Iris pigment epithelial cell (primary cell): ENCODE measurements around the gene POLR1B.
"Not testable (repeated sequence)": the region's sequence is repeated elsewhere in the genome, so short reads cannot be mapped to it uniquely, and the experiment has no call there.

Experiments used
- DNase-seq: peaks from one replicate; pipeline ENCODE4 v3.0.0-alpha.2; 2011; ENCODE audit warnings: low read depth

POLR1B gene

DNA sequence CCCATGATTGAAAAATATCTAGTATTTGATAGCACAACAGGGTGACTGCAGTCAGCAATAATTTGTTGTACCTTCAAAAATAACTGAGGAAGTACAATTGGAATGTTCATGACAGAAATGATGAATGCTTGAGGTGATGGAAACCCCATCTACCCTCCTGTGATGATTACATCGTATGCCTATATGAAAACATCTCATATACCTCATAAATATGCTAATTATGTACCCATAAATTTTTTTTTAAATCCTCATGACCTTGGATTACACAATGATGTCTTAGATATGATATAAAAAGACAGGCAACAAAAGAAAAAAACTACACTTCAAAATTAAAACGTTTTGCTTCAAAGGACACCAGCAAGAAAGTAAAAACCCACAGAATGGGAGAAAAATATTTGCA lies 1.4 kb upstream of the POLR1B start:
- DNase-seq: no peak

DNA sequence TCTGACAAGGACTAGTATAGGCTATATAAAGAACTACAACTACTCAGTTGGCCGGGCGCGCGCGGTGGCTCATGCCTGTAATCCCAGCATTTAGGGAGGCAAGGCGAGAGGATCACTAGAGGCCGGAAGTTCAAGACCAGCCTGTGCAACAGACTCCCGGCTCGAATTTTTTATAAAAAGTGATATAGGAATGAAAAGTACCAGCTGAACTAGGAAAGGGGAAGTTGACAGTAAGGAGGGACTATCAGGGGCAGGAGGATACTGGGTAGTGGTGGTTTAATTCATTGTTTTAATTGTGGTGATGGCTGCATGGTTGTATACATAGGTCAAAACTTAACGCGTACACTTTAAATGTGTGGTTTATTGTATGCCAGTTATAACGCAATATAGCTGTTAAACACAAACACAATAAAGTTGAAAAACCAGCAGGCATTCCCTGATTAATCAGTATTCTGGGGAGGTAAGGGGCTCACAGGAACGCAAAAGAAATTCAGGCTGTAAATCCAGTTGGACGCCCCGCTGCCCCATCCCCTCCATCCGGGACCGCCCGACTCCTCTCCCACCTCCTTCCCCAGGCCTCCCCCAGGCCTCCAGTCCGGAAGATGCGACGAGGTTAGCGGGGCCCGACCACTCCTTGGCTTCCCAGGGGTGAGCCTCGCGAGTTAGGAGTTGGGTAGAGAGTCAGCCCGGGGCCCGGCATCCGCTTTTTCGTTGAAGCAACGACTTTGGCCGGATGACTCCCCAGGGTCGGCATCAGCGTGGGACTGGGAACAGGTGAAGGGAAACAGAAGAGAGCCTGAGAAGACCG lies 746 bp upstream of the POLR1B start:
- DNase-seq: peak; percentile 59

DNA sequence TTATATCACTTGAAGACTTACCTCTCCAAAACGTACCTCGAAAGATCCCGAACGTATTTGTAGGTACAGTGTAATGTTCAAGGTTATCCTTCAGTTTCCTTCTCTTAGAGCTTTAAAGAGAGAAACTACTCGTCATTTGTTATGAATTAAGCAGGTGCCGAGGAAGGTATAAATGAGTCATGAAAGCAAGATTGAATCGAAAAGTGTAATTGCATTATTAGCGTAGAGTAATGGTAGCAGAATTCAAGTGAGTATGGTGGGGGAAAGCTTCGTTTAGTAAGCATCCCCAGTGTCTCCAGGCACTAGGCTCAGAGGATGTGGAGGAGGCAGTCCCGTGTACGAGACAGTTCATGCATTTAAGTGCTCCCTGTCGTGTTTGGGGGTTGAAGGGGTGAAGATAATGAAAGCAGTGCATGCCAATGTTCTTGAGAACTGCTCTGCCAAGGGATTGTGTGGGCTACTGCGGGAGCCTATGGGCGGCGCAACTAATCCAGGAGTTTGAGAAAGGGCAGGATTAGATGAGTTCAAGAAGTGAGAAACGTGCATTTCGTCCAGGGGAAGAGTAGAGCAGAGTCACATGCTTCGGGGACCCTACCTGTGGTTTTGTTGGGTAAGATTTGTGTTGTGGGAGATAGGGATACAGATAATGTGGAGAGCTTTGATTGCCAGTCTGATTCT lies 858 bp downstream of the POLR1B start:
- peak; percentile 26 for DNase-seq

DNA sequence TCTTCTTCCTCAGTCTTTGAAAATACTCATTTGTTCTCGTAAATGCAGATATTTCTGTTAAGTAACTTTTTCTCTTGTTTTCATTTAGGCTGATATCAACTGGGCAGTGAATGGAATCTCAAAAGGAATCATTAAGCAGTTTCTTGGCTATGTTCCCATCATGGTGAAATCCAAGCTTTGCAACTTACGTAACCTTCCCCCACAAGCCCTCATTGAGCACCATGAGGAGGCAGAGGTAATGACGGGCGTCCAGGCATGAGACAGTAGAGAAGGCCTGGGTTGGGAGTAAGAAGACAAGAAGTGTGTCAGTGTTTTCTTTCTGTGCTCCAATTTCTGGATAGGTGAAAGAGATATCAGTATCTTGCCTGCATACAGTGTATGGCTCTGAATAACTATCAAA lies 5.1 kb downstream of the POLR1B start:
- DNase-seq: peak; percentile 95

DNA sequence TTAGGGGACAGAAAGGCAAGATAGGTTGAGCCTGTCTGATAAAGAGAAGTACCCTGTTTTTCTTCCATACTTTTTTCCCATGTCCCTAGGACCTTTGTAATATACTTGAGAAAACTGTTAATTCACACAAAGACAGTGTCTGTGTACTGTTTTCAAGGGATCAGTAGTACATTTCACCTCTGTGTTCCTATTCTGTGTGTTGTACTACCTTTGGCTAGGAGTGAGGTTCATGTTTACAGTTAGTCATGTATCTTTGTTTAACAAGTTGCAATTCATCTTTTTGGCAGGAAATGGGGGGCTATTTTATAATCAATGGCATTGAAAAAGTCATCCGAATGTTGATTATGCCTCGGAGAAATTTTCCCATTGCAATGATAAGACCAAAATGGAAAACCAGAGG lies 6.7 kb downstream of the POLR1B start:
- DNase-seq: no peak

DNA sequence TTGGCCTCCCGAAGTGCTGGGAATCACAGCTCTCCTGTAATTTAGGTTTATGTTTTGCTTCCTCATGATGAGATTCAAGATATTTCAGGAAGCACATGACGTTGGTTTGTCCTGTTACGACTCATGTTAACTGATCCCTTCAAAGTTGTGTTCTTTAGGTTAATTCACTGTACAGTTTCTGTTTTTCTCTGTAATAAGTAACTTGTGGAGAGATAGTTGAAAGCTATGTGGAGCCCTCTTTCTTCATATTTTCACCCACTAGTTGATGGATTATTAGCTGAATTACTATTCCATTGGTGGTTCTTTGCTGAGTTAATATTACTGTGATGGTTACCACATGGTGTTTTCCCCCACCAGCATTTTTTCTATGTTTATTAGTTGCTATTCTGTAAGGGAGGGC lies 23.8 kb downstream of the POLR1B start:
- no peak for DNase-seq

DNA sequence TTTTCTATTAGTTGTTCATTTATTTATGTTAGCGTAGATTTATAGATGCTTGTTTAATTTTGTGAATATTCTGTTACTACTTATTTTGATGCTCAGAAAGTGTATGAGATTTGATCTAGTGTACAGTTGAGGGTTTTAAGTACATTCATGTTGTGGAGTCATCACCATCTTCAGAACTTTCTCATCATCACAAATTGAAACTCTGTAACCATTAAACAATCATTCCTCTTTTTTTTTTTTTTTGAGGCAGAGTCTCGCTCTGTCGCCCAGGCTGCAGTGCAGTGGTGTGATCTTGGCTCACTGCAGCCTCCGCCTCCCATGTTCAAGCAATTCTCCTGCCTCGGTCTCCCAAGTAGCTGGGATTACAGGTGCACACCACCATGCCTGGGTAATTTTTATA lies 24.2 kb downstream of the POLR1B start:
- not testable (repeated sequence) for DNase-seq

DNA sequence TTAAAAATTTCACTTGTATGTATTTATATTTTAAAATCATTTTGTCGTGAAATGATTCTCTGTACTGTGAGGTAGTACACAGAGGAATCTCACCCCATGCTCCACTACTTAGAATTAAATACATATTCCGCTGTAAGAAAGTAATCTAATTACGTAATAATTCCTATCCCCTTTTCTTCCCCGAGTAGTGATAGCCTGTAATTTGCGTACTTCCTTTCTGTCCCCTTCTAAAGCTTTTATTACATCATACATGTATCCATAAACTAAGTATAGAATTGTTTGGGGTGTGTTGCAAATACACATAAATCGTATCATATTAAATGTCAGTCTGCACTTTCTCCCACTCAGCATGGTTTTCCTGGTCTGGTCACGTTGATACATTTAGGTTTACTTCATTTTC lies 29.7 kb downstream of the POLR1B start:
- DNase-seq: no peak

DNA sequence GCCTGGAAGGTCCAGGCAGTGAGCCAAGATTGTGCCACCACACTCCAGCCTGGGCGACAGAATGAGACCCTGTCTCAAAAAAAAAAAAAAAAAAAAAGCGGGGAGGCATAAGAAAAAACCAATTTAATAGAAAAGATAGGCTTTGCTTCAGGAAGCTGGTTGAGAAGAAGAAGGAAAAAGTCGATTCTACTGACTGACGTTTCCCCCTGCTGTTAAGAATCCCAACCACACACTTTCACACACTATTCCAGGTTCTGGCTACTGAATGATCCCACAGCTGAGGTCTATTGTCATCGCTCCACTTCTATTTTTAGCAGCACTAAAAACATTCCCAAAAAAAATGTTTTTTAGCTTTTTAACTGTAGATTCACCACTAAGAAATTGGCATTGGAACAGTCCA lies 35.5 kb downstream of the POLR1B start:
- DNase-seq: no peak

DNA sequence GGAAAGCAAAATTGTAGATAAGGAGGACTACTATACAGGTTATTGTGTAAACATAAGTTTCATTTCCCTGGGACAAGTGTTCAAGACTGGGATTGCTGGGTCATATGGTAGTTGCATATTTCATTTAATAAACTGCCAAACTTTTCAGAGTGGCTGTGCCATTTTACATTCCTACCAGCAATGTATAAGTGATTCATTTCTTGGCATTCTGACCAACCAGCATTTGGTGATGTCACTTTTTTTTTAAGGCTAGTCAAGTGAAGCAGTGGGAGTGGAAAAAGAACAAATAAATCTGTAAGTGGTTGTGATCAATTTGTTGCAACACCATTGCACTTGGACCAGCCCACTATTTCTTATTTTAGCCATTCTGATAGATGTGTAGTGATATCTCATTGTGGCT lies 37.0 kb downstream of the POLR1B start:
- DNase-seq: peak; percentile 90

DNA sequence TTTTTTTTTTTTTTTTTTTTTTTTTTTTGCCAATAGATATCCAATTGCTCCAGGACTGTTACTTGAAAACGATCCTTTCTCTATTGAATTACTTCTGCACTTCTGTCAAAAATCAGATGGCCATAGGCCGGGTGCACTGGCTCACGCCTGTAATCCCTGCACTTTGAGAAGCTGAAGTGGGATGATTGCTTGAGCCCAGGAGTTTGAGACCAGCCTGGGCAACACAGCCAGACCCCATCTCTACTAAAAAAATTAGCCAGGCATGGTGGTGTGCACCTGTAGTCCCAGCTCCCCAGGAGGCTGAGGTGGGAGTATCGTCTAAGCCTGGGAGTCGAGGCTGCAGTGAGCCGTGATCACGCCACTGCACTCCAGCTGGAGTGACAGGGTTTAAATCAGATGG lies 37.8 kb downstream of the POLR1B start:
- DNase-seq: no peak

DNA sequence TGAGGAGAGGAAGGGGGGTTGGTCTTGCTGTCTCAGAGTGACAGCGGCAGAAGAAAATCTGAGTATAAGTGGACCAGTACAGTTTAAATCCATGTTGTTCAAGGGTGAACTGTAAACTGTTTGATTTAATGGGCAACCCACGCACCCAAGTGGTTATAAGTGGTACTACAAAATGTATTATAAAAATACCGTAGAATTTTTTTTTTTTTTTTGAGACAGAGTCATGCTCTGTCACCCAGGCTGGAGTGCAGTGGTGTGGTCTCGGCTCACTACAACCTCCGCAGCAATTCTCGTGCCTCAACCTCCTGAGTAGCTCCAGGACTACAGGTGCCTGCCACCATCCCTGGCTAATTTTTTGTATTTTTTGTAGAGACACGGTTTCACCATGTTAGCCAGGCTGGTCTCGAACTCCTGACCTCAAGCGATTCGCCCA lies 40.1 kb downstream of the POLR1B start:
- peak; percentile 60 for DNase-seq

DNA sequence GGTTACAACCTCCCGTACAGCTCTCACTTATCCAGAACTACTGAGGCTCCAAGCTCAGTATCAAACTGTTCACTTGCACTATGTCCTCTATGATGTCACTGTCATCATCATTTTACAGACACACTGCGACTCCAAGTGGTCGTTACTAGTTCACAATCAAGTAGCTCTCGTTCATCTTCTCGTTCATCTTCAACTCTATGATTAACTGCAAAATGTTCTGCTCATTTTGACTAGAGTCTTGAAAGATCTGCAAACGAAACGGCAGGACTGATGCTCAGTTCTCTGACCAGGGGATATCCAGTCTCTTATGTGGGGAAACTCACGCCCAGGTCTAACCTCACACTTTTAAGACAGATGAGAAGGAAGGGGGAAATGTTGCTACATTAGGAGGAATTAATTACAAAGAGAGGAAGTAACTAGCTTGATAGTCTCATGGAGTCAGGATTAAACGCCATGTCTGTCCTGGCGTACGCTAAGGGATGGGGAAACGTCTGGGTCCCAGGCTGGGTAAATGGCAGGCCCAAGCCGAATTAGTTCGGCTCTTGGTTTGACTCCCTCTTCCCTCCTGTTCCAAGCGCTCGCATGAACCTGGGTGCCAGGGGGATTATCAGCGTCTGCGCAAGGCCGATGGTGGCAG lies 41.4 kb downstream of the POLR1B start:
- no peak for DNase-seq

DNA sequence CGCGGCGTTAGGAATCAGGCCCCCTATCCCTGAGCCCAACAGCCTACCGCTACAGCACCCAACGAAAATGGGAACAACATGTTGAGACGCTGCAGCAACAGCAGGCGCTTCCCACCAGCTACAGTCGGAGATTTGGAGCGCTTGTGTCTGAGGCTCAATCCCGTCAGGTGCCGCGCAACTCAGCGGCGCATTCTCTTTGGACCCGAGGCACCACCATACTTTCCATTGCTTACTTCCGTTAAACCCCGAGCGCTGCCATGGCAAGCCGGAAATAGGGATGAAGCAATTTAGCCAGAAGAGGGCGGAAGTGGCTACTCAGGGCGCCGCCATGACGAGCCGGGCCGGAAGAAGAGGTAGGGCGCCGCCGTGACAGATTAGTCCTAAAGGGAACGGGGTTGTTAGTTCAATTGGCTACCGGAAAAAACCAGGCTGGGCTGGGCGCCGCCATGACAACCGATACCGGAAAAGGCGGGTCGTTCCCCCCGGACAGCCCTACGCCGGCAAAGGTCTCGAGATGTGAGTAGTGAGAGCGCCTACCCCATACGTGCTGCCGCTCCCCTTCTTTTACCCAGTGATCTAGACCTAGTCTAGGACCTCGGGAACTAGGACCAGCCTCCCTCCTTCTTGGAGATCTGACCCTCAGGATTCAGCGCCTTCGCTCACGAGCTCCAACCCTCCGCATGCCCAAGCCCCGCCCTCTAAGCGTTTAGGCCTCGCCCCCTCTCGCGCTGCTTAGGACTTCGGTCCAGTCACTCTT lies 42.0 kb downstream of the POLR1B start, which contains the start of gene CHCHD5:
CHCHD5 (plus strand) TSS at position 476 of the 757 bp plus-strand sequence; CDS start at position 515, 39 bp downstream.
- DNase-seq: peak; percentile 98

DNA sequence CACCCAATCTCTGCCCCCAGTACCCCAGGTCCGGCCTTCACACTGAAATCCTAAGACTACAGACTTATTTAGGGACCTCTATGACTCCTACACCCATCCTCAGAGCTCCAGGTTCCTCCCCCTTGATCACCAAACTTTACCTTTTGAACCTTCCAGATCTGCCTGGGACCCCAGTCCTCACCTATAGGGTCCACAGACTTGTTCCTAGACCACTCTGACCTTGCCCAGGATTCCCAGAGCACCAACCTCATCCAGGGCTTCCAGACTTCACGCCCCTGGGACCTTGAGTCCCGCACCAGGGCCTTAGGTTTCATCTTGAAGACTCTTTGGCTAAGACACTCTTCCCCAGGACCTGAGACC lies 42.6 kb downstream of the POLR1B start:
- no peak for DNase-seq

DNA sequence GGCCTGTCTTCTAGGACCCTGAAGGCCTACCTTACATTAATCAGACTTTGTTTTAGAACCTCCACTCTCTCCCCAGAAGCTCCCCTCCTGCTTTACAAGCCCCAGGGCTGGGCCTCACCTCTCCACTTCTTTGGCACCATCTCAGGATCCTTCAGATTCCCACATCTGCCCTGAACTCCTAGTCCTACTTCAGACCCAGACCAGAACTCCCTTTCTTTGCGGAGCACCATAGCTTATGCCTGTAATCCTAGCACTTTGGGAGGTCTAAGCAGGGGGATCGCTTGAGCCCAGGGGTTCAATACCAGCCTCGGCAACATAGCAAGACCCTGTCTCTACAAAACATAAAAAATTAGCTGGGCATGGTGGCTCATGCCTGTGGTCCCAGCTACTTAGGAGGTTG lies 43.1 kb downstream of the POLR1B start:
- no peak for DNase-seq

DNA sequence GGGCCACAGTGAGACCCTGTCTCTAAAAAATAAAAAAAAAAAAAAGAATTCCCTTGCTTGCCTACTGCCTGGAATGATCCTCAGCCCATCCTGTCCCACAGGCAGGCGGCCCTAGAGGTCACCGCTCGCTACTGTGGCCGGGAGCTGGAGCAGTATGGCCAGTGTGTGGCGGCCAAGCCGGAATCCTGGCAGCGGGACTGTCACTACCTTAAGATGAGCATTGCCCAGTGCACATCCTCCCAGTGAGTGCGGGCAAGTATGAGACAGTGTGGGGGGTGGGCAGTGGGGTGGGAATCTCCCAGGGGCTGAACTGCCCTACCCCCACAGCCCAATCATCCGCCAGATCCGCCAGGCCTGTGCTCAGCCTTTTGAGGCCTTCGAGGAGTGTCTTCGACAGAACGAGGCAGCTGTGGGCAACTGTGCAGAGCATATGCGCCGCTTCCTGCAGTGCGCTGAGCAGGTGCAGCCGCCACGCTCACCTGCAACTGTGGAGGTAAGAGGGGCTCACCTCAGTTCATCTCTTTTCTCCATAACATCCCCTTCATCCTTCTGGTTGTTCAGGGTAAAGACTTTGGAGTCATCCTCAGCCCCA lies 43.7 kb downstream of the POLR1B start:
- DNase-seq: no peak

DNA sequence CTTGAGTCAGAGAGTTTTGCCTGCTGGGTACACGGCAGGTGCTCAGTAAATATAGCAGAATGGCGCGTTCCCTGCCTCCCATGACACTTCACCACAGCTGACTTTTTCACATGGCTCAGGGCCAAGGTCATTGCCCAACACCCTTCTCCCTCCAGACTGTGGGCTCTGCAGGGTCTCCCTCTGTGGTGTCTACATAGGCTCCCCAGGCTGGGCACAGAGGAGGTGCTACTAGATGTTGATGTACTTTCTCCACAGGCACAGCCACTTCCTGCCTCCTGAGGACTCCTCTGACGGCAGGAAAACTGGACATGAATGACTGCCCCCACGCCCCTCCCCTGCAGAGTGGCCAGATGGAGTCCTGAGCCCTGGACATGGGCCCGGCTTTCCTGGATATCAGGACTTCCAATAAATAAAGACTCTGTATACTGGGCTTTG lies 46.4 kb downstream of the POLR1B start:
- DNase-seq: no peak

DNA sequence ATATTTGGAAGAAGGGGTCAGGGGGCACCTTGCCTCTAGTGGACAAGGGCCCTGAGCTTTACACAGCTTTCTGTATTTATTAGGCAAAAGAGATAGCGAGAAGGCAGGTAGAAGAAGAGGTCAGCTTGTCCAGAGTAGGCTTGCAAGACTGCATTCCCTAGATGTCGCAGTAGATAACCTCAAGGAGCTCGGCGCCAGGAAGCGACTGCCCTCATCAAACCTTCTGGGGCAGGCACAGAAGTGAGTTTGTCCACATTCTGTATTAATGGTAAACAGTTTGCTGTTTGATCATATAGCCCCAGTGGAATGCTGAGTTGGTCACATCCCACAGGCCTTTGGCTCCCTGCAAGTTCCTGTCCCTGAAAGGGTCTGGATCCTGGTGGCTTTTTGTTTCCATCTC lies 49.1 kb downstream of the POLR1B start:
- DNase-seq: no peak

DNA sequence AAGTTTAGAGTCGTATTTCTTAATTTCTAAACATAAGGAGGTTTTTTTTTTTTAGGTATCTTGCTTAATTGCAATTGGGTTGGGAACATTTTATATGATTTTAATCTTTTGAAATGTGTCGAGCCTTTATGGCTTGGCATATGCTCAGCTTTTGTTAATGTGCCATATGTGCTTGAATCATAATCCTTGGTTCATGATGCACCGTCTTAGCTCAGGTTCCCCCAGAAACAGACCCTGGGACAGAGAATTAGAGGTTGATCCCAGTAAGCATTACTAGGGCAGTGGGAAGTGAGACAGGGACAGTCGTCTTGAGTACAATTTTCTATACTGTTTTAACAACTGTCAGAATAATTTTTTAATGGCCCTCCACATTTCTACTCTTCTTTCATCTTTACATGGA lies 51.5 kb downstream of the POLR1B start:
- no peak for DNase-seq

DNA sequence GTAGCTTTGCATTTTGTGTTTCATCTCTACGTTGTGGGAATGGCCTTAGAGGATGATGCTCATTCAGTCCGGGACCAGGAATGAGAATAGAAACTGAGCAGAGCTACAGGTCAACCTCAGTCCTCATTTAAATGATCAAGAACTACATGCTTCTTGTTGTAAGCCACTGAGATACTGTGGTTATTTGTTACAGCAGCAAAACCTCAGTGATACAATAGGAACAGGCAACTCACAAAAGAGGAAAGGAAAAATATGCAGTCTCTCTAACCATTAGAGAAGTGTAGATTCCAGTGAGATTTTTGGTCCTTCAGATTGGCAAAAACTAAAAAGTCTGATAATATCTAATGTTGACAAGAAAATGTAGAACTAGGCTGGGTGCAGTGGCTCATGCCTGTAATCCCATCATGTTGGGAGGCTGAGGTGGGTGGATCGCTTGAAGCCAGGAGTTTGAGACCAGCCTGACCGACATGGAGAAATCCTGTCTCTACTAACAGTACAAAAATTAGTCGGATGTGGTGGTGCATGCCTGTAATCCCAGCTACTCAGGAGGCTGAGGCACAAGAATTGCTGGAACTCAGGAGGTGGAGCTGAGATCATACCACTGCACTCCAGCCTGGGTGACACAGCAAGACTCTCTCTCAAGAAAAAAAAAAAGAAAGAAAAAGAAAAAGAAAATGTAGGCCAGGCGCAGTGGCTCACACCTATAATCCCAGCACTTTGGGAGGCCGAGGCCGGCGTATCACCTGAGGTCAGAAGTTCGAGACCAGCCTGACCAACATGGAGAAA lies 55.5 kb downstream of the POLR1B start:
- no peak for DNase-seq
